KBM-7 (cell line): ENCODE measurements around the gene UQCRH.
"Not testable (repeated sequence)": the region's sequence is repeated elsewhere in the genome, so short reads cannot be mapped to it uniquely, and the experiment has no call there.

ENCODE experiments used
- DNase-seq: peaks from one replicate; pipeline ENCODE4 v3.0.0-alpha.2; 2015
- in situ Hi-C: fragments of 300-500 bp; cut with MboI; formaldehyde crosslinking; loops from 2 replicates; pipeline ENCODE4 v1.14.3; 2020; ENCODE audit warnings: low sequenced_read_pairs, low pct_unique_long_range_greater_than_20kb, mixed read lengths

The UQCRH gene

DNA sequence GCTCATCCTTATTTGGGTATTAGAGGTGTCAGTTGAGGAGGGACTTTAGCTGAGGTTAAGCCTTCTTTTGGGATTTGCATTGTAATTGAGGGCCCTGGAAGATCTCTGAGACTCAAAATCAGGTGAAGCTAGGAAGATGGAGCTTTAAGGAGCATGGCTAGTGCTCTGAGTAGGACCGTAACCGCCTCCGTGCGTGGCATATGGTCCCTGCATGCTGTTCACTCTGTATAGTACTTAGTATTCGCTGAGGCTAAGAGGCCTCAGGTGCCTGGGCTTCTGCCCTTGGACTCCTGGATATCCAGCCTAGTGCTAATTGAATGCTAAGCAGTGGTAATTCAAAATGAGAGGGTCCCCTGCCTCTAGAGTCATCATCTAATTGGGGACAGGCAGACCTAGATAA is 59.6 kb downstream of the UQCRH start:
- in situ Hi-C loops, result no loop called here
- no peak for DNase-seq

DNA sequence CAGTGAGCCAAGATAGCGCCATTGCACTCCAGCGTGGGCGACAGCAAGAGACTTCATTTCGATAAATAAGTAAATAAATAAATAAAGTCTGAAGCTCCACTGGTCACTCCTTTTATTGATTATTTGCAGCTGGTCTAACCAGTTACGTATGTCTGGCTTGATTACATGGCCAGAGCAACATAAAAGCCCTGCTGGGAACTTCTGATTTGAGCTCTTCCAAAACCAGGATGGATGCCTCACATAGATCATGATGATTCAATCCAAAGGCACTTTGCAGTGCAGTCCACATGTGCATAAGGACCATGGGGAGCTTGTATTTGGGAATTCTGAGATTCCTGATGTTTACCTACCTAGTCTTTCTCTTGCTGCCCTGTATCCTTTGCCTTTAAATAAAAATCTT is 61.1 kb downstream of the UQCRH start:
- no peak for DNase-seq
- in situ Hi-C loops, result no loop called here

DNA sequence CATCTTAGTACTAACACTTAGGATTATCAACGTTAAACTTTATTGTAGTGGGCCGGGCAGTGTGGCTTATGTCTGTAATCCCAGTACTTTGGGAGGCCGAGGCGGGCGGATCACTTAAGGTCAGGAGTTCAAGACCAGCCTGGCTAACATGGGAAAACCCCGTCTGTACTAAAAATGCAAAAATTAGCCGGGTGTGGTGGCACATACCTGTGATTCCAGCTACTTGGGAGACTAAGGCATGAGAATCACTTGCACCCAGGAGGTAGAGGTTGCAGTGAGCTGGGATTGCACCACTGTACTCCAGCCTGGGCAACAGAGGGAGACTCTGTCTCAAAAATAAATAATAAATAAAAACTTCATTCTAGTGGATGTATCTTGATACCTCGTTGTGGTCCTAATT is 62.3 kb downstream of the UQCRH start:
- DNase-seq, in situ Hi-C loops: not testable (repeated sequence)
